GM06990 (cell line): ENCODE results near the gene ARL4D.
"Not testable (repeated sequence)": the region's sequence is repeated elsewhere in the genome, so short reads cannot be mapped to it uniquely, and the experiment has no call there.

Source experiments
- DNase-seq: peaks from one replicate; pipeline ENCODE4 v3.0.0-alpha.2; 2011; ENCODE audit not compliant: insufficient read length; ENCODE audit errors: extremely low read depth
- H3K27me3 ChIP-seq: replicated peaks from 2 replicates; pipeline ENCODE4 v1.6.0; 2011; ENCODE audit warnings: low read length; ENCODE audit not compliant: control insufficient read depth, insufficient read depth
- H3K36me3 ChIP-seq: 2 replicates; pipeline ENCODE4 v1.5.1; 2011; ENCODE audit warnings: low read length; ENCODE audit not compliant: control insufficient read depth, insufficient read depth
- H3K4me3 ChIP-seq: replicated peaks from 2 replicates; pipeline ENCODE4 v1.5.1; 2011; ENCODE audit warnings: low read depth, mild to moderate bottlenecking, control low read depth, low read length
- CTCF ChIP-seq: IDR thresholded peaks from 2 replicates; pipeline ENCODE4 v1.5.1; 2011; ENCODE audit warnings: low read length, control low read depth, mild to moderate bottlenecking, inconsistent platforms; ENCODE audit not compliant: insufficient read depth, poor library complexity, severe bottlenecking

ARL4D gene

GRCh38 chr17:43360739-43361505, 37.9 kb upstream of the ARL4D start:
- Histone ChIP-seq H3K4me3 (peak overlapping the region; percentile 63), H3K27me3 (no peaks in the 10 kb centered on the region), H3K36me3 (no peaks in the 10 kb centered on the region)
- no peak for TF ChIP-seq CTCF
- DNase-seq = peak; percentile 96

GRCh38 chr17:43363181-43363925, 35.4 kb upstream of the ARL4D start:
- Histone ChIP-seq H3K27me3 (no peaks in the 10 kb centered on the region), H3K4me3 (no peak overlapping the region), H3K36me3 (no peaks in the 10 kb centered on the region)
- no peak for TF ChIP-seq CTCF
- peak; percentile 29 for DNase-seq

- no peak for DNase-seq
- Histone ChIP-seq H3K4me3 (no peak overlapping the region), H3K36me3 (no peaks in the 10 kb centered on the region), H3K27me3 (no peaks in the 10 kb centered on the region)
- TF ChIP-seq CTCF = no peak
Measured at GRCh38 chr17:43363926-43364285, 34.9 kb upstream of the ARL4D start.

DNA sequence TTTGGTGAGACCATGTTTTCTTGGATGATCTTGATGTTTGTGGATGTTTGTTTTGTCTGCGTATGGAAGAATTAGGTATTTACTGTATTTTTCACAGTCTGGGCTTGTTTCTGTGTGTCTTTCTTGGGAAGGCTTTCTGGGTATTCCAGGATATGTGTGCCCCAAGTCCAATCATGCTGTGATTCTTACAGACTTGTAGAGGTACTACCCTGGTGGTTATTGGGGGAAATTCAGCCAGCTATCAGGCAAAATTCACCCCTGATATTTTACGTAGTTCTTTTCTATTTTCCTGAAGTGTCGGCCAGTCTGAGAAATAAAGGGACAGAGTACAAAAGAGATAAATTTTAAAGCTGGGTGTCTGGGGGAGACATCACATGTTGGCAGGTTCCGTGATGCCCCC, 33.4 kb upstream of the ARL4D start:
- no peak for DNase-seq
- Histone ChIP-seq H3K36me3 (no peaks in the 10 kb centered on the region), H3K27me3 (no peaks in the 10 kb centered on the region), H3K4me3 (no peak overlapping the region)
- TF ChIP-seq CTCF = peak; percentile 22

DNA sequence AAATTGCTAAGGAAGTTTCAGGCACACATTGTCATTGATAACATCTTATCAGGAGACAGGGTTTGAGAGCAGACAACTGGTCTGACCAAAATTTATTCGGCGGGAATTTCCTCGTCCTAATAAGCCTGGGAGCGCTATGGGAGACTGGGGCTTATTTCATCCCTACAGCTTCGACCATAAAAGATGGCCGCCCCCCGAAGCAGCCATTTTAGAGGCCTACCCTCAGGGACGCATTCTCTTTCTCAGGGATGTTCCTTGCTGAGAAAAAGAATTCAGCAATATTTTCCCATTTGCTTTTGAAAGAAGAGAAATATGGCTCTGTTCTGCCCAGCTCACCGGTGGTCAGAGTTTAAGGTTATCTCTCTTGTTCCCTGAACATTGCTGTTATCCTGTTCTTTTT, 32.9 kb upstream of the ARL4D start:
- H3K4me3 ChIP-seq, H3K27me3 ChIP-seq, DNase-seq, H3K36me3 ChIP-seq: not testable (repeated sequence)

DNA sequence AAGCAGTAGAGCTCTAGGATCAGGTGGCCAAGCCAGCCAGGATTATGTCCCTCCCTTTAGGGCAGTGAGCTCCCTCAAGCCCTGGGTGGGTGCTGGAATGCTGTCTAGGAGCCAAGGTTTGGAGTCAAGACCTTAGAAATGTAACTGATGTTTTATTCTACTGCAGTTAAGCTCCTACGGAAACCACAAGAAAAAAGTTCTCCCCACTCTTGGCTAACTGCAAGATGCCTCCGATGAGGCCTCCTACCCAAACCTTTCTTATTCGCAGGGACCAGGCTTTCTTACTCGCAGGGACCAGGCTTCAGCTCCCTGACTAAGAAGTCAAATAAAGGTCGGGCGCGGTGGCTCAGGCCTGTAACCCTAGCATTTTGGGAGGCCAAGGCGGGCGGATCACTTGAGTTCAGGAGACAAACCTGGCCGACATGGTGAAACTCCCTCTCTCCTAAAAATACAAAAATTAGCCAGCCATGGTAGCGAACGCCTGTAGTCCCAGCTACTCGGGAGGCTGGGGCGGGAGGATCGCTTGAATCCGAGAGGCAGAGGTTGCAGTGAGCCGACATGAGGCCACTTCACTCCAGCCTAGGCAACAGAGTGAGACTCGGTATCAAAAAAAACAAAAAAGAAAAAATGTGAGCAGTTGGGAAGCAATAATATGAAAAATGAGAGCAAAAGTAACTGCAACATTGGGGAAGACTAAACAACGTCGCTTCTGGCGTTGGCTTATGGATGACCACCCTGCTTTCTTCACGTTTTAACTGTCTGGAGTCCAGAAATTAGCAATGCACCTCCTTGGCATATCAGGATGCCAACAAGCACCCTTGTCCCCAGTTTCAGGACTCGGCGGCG, 31.7 kb upstream of the ARL4D start:
- no peaks in the 10 kb centered on the region for H3K27me3 ChIP-seq
- peak; percentile 79 for DNase-seq
- H3K36me3 ChIP-seq = no peaks in the 10 kb centered on the region; the same call in 1 of the 2 replicates
- H3K4me3 ChIP-seq = no peak overlapping the region
- no peak for TF ChIP-seq CTCF
